ENCODE data around the gene NLRC5.
A peak's percentile ranks its signal among the peaks of the same experiment; 100 is the strongest.

NLRC5 gene

GRCh38 chr16:57013229-57013628 is 23.9 kb downstream of the NLRC5 start:
- no peak overlapping the region for H3K9ac ChIP-seq (ENCODE audit: low read depth, low read length)
- DNase-seq: no peak
- no peaks in the 10 kb centered on the region for H3K36me3 ChIP-seq (ENCODE audit: insufficient read depth, low read length)
- H3K4me3 ChIP-seq (ENCODE audit: low read depth in 1 of 2, low read length in 2 of 2): no peak overlapping the region
- TF ChIP-seq EZH2 (IDR thresholded peaks at IDR 0.05; ENCODE audit: borderline replicate concordance, low read depth, low read length, severe bottlenecking): no peak
- TF ChIP-seq CTCF (IDR thresholded peaks at IDR 0.05; ENCODE audit: borderline replicate concordance, extremely low read depth, low read length, poor library complexity, severe bottlenecking): no peak
- H2AFZ ChIP-seq (ENCODE audit: low read depth, low read length): no peak overlapping the region
- no peaks in the 10 kb centered on the region for H3K9me3 ChIP-seq (ENCODE audit: insufficient read depth, low read length, severe bottlenecking)
- no peaks in the 10 kb centered on the region for H3K79me2 ChIP-seq (ENCODE audit: insufficient read depth, low read length)
- H4K20me1 ChIP-seq (ENCODE audit: insufficient read depth, low read length): no peaks in the 10 kb centered on the region
- H3K4me2 ChIP-seq (ENCODE audit: insufficient read depth, low read length): no peak overlapping the region
- ATAC-seq (ENCODE audit: insufficient read depth, low read depth): no peak
- H3K27me3 ChIP-seq (ENCODE audit: insufficient read depth, low read length, poor library complexity): no peaks in the 10 kb centered on the region
- H3K4me1 ChIP-seq (ENCODE audit: insufficient read depth, low read length): peaks cover 17% of the 10 kb centered on the region
- no peak overlapping the region for H3K27ac ChIP-seq (ENCODE audit: low read length)

GRCh38 chr16:57013902-57014301 is 24.5 kb downstream of the NLRC5 start:
- H3K27me3 ChIP-seq (ENCODE audit: insufficient read depth, low read length, poor library complexity): no peaks in the 10 kb centered on the region
- H3K9ac ChIP-seq (ENCODE audit: low read depth, low read length): 0 out of 2 replicates have a peak overlapping the region, but pooled peaks have one; percentile 30
- H4K20me1 ChIP-seq (ENCODE audit: insufficient read depth, low read length): no peaks in the 10 kb centered on the region
- peak overlapping the region; percentile 22; the same call in 1 of the 2 replicates for H3K4me2 ChIP-seq (ENCODE audit: insufficient read depth, low read length)
- no peak for ATAC-seq (ENCODE audit: insufficient read depth, low read depth)
- peaks cover 17% of the 10 kb centered on the region for H3K4me1 ChIP-seq (ENCODE audit: insufficient read depth, low read length)
- TF ChIP-seq CTCF (IDR thresholded peaks at IDR 0.05; ENCODE audit: borderline replicate concordance, extremely low read depth, low read length, poor library complexity, severe bottlenecking) (no peak), EZH2 (IDR thresholded peaks at IDR 0.05; ENCODE audit: borderline replicate concordance, low read depth, low read length, severe bottlenecking) (no peak)
- H3K36me3 ChIP-seq (ENCODE audit: insufficient read depth, low read length): no peaks in the 10 kb centered on the region
- no peaks in the 10 kb centered on the region for H3K79me2 ChIP-seq (ENCODE audit: insufficient read depth, low read length)
- no peaks in the 10 kb centered on the region for H3K9me3 ChIP-seq (ENCODE audit: insufficient read depth, low read length, severe bottlenecking)
- peak overlapping the region; percentile 72 for H3K27ac ChIP-seq (ENCODE audit: low read length)
- no peak for DNase-seq
- peak overlapping the region; percentile 69 for H2AFZ ChIP-seq (ENCODE audit: low read depth, low read length)
- no peak overlapping the region for H3K4me3 ChIP-seq (ENCODE audit: low read depth in 1 of 2, low read length in 2 of 2)

- no peaks in the 10 kb centered on the region for H3K9me3 ChIP-seq (ENCODE audit: insufficient read depth, low read length, severe bottlenecking)
- TF ChIP-seq CTCF (IDR thresholded peaks at IDR 0.05; ENCODE audit: borderline replicate concordance, extremely low read depth, low read length, poor library complexity, severe bottlenecking) (no peak), EZH2 (IDR thresholded peaks at IDR 0.05; ENCODE audit: borderline replicate concordance, low read depth, low read length, severe bottlenecking) (no peak)
- H2AFZ ChIP-seq (ENCODE audit: low read depth, low read length): no peak overlapping the region
- DNase-seq: no peak
- no peak overlapping the region for H3K9ac ChIP-seq (ENCODE audit: low read depth, low read length)
- H4K20me1 ChIP-seq (ENCODE audit: insufficient read depth, low read length): no peaks in the 10 kb centered on the region
- ATAC-seq (ENCODE audit: insufficient read depth, low read depth): no peak
- no peak overlapping the region for H3K4me3 ChIP-seq (ENCODE audit: low read depth in 1 of 2, low read length in 2 of 2)
- no peaks in the 10 kb centered on the region for H3K36me3 ChIP-seq (ENCODE audit: insufficient read depth, low read length)
- H3K4me1 ChIP-seq (ENCODE audit: insufficient read depth, low read length): peaks cover 17% of the 10 kb centered on the region
- H3K27me3 ChIP-seq (ENCODE audit: insufficient read depth, low read length, poor library complexity): no peaks in the 10 kb centered on the region
- no peaks in the 10 kb centered on the region for H3K79me2 ChIP-seq (ENCODE audit: insufficient read depth, low read length)
- no peak overlapping the region for H3K27ac ChIP-seq (ENCODE audit: low read length)
- H3K4me2 ChIP-seq (ENCODE audit: insufficient read depth, low read length): no peak overlapping the region
These were observed 26.9 kb downstream of the NLRC5 start for GRCh38 chr16:57016301-57016700.

GRCh38 chr16:57016831-57017230 is 27.5 kb downstream of the NLRC5 start:
- Histone ChIP-seq H3K79me2 (ENCODE audit: insufficient read depth, low read length) (no peaks in the 10 kb centered on the region), H3K27ac (ENCODE audit: low read length) (no peak overlapping the region), H2AFZ (ENCODE audit: low read depth, low read length) (no peak overlapping the region), H4K20me1 (ENCODE audit: insufficient read depth, low read length) (no peaks in the 10 kb centered on the region), H3K4me1 (ENCODE audit: insufficient read depth, low read length) (peaks cover 17% of the 10 kb centered on the region), H3K4me2 (ENCODE audit: insufficient read depth, low read length) (no peak overlapping the region), H3K4me3 (ENCODE audit: low read depth in 1 of 2, low read length in 2 of 2) (no peak overlapping the region), H3K9ac (ENCODE audit: low read depth, low read length) (no peak overlapping the region), H3K36me3 (ENCODE audit: insufficient read depth, low read length) (no peaks in the 10 kb centered on the region), H3K9me3 (ENCODE audit: insufficient read depth, low read length, severe bottlenecking) (no peaks in the 10 kb centered on the region), H3K27me3 (ENCODE audit: insufficient read depth, low read length, poor library complexity) (no peaks in the 10 kb centered on the region)
- TF ChIP-seq CTCF (IDR thresholded peaks at IDR 0.05; ENCODE audit: borderline replicate concordance, extremely low read depth, low read length, poor library complexity, severe bottlenecking): no peak
- TF ChIP-seq EZH2 (IDR thresholded peaks at IDR 0.05; ENCODE audit: borderline replicate concordance, low read depth, low read length, severe bottlenecking): no peak
- DNase-seq (no peak), ATAC-seq (ENCODE audit: insufficient read depth, low read depth) (no peak)

Measured in DND-41 (cell line).